COR-L47 (cell line): ENCODE results near the gene ATRAID.
"Not testable (repeated sequence)": the region's sequence is repeated elsewhere in the genome, so short reads cannot be mapped to it uniquely, and the experiment has no call there.

Source experiments
- DNase-seq: peaks from one replicate; lab custom pipeline; 2025; lab: John Stamatoyannopoulos, UW

ATRAID gene

GRCh38 chr2:27211943-27212625 is at the start of gene ATRAID, which contains the start of gene SLC5A6:
Gene ATRAID, plus strand, starts transcription at chr2:27212041. Its CDS starts 328 bp downstream, at chr2:27212369.
Gene SLC5A6, minus strand, starts transcription at chr2:27212268. Its CDS starts 4,618 bp downstream, at chr2:27207650.
- DNase-seq, result peak; percentile 90

- DNase-seq, result no peak
Observed at GRCh38 chr2:27162151-27163121, 49.4 kb upstream of the ATRAID start.

- DNase-seq, result no peak
Observed at GRCh38 chr2:27164960-27165763, 46.7 kb upstream of the ATRAID start.

GRCh38 chr2:27170581-27171337 is 41.1 kb upstream of the ATRAID start:
- no peak for DNase-seq

- DNase-seq, result no peak
Observed at GRCh38 chr2:27171351-27171848, 40.4 kb upstream of the ATRAID start.

- no peak for DNase-seq
Observed at GRCh38 chr2:27174638-27175037, 37.2 kb upstream of the ATRAID start.

GRCh38 chr2:27175330-27175729 is 36.5 kb upstream of the ATRAID start:
- DNase-seq, result no peak

GRCh38 chr2:27175781-27176180 is 36.1 kb upstream of the ATRAID start:
- not testable (repeated sequence) for DNase-seq

- DNase-seq, result no peak
Observed at GRCh38 chr2:27177441-27178351, 34.1 kb upstream of the ATRAID start.

GRCh38 chr2:27178469-27178868 is 33.4 kb upstream of the ATRAID start:
- DNase-seq, result no peak

GRCh38 chr2:27179344-27180000 is 32.4 kb upstream of the ATRAID start:
- no peak for DNase-seq

- DNase-seq, result no peak
Observed at GRCh38 chr2:27182346-27182745, 29.5 kb upstream of the ATRAID start.

- DNase-seq, result no peak
Observed at GRCh38 chr2:27184115-27184514, 27.7 kb upstream of the ATRAID start.

GRCh38 chr2:27185331-27186026 is 26.4 kb upstream of the ATRAID start:
- DNase-seq, result no peak

GRCh38 chr2:27186613-27187345 is 25.1 kb upstream of the ATRAID start:
- no peak for DNase-seq

GRCh38 chr2:27189989-27190388 is 21.9 kb upstream of the ATRAID start:
- no peak for DNase-seq

GRCh38 chr2:27191070-27191829 is 20.6 kb upstream of the ATRAID start:
- peak; percentile 58 for DNase-seq
